Left ventricle myocardium inferior (tissue), 1 donor: ENCODE measurements around the gene SLMAP. TPM values are rescaled to one million over a fixed set of nuclear protein-coding genes. Genes with fewer than 3 reads are reported as not detected.

Experiments used
- DNase-seq: peaks from one replicate; pipeline ENCODE4 v3.0.0-alpha.2; 2020
- H3K27ac ChIP-seq: fragments of 200-600 bp; replicated peaks from 2 replicates; pipeline ENCODE4 v1.8.0; 2021
- H3K27me3 ChIP-seq: fragments of 200-600 bp; 2 replicates; pipeline ENCODE4 v1.8.0; 2021; ENCODE audit warnings: low read depth
- H3K36me3 ChIP-seq: fragments of 200-600 bp; 2 replicates; pipeline ENCODE4 v1.8.0; 2021
- H3K4me1 ChIP-seq: fragments of 200-600 bp; 2 replicates; pipeline ENCODE4 v1.8.0; 2021
- H3K4me3 ChIP-seq: fragments of 200-600 bp; 2 replicates; pipeline ENCODE4 v1.8.0; 2021; ENCODE audit warnings: mild to moderate bottlenecking, moderate library complexity
- H3K9me3 ChIP-seq: fragments of 200-600 bp; replicated peaks from 2 replicates; pipeline ENCODE4 v1.8.0; 2021
- CTCF ChIP-seq: fragments of 200-600 bp; IDR thresholded peaks from 2 replicates; pipeline ENCODE4 v1.8.0; 2021; ENCODE audit warnings: antibody characterized with exemption, mild to moderate bottlenecking, borderline replicate concordance
- intact Hi-C: fragments of 100-400 bp; cut with micrococcal nuclease; formaldehyde crosslinking; loops from one replicate; pipeline ENCODE4 v1.11.0; 2022
- total RNA-seq: library from RNA; stranded (reverse); fragmentation: NEBNext Ultra II Directional; extraction: Animal tissue kit (Norgen Biotek cat#: 25700); gene quantifications from one replicate; pipeline ENCODE4 v1.2.1, GENCODE V29; 2021
- donor health status: DM: no; HTN: yes; CAD: no; lungs with severe emphysema.

SLMAP gene
- total RNA-seq, 1 donor from 2014 or later: 316 TPM

- H3K27me3 ChIP-seq: no peaks in the 10 kb centered on the region
- peaks cover 54% of the 10 kb centered on the region for H3K4me1 ChIP-seq
- no peak for TF ChIP-seq CTCF
- H3K4me3 ChIP-seq: no peak overlapping the region
- DNase-seq: no peak
- no peaks in the 10 kb centered on the region for H3K36me3 ChIP-seq
- H3K27ac ChIP-seq: no peak overlapping the region
- no peaks in the 10 kb centered on the region for H3K9me3 ChIP-seq
- intact Hi-C loops: no loop called here
These were observed 37.7 kb downstream of the SLMAP start for GRCh38 chr3:57793737-57794187.

- no peak for DNase-seq
- Histone ChIP-seq H3K36me3 (no peaks in the 10 kb centered on the region), H3K9me3 (no peaks in the 10 kb centered on the region), H3K27me3 (no peaks in the 10 kb centered on the region), H3K4me1 (peaks cover 48% of the 10 kb centered on the region), H3K27ac (no peak overlapping the region), H3K4me3 (no peak overlapping the region)
- intact Hi-C loops: no loop called here
- TF ChIP-seq CTCF: no peak
These were observed 38.4 kb downstream of the SLMAP start for GRCh38 chr3:57794501-57794900.

GRCh38 chr3:57794951-57795350 lies 38.8 kb downstream of the SLMAP start:
- H3K27me3 ChIP-seq: no peaks in the 10 kb centered on the region
- H3K27ac ChIP-seq: no peak overlapping the region
- intact Hi-C loops: no loop called here
- H3K9me3 ChIP-seq: no peaks in the 10 kb centered on the region
- no peak for DNase-seq
- peaks cover 51% of the 10 kb centered on the region for H3K4me1 ChIP-seq
- H3K36me3 ChIP-seq: no peaks in the 10 kb centered on the region
- TF ChIP-seq CTCF: no peak
- no peak overlapping the region for H3K4me3 ChIP-seq

- Histone ChIP-seq H3K27me3 (no peaks in the 10 kb centered on the region), H3K27ac (peak overlapping the region; percentile 26), H3K4me3 (no peak overlapping the region), H3K9me3 (no peaks in the 10 kb centered on the region), H3K36me3 (no peaks in the 10 kb centered on the region), H3K4me1 (peaks cover 63% of the 10 kb centered on the region)
- intact Hi-C loops: no loop called here
- DNase-seq: no peak
- no peak for TF ChIP-seq CTCF
These were observed 40.2 kb downstream of the SLMAP start for GRCh38 chr3:57796261-57796660.

GRCh38 chr3:57797701-57798487 lies 41.8 kb downstream of the SLMAP start:
- Histone ChIP-seq H3K27me3 (no peaks in the 10 kb centered on the region), H3K36me3 (no peaks in the 10 kb centered on the region), H3K4me1 (peaks cover 79% of the 10 kb centered on the region), H3K4me3 (no peak overlapping the region), H3K9me3 (no peaks in the 10 kb centered on the region), H3K27ac (no peak overlapping the region)
- no peak for DNase-seq
- intact Hi-C loops: no loop called here
- no peak for TF ChIP-seq CTCF
